H1 (cell line): ENCODE measurements around the gene PDF.
A peak's percentile ranks its signal among the peaks of the same experiment; 100 is the strongest.

Source experiments
- YY1 ChIP-seq: IDR thresholded peaks from 2 replicates; pipeline ENCODE4 v1.6.1; 2011; ENCODE audit warnings: low read depth, mild to moderate bottlenecking, low read length
- TF ChIP-seq, protein P1 (sequence below), 3 experiments: IDR thresholded peaks; 1 replicate in 2 of 3; 2 replicates in 1 of 3; pipeline versions ENCODE4 v1.5.1 to v1.6.1; 2011; ENCODE audit warnings: low read length in 3 of 3, mild to moderate bottlenecking in 3 of 3, inconsistent platforms in 2 of 3, low read depth in 1 of 3, moderate library complexity in 1 of 3; ENCODE audit not compliant: insufficient read depth in 1 of 3; ENCODE audit errors: control extremely low read depth in 1 of 3

DNA sequence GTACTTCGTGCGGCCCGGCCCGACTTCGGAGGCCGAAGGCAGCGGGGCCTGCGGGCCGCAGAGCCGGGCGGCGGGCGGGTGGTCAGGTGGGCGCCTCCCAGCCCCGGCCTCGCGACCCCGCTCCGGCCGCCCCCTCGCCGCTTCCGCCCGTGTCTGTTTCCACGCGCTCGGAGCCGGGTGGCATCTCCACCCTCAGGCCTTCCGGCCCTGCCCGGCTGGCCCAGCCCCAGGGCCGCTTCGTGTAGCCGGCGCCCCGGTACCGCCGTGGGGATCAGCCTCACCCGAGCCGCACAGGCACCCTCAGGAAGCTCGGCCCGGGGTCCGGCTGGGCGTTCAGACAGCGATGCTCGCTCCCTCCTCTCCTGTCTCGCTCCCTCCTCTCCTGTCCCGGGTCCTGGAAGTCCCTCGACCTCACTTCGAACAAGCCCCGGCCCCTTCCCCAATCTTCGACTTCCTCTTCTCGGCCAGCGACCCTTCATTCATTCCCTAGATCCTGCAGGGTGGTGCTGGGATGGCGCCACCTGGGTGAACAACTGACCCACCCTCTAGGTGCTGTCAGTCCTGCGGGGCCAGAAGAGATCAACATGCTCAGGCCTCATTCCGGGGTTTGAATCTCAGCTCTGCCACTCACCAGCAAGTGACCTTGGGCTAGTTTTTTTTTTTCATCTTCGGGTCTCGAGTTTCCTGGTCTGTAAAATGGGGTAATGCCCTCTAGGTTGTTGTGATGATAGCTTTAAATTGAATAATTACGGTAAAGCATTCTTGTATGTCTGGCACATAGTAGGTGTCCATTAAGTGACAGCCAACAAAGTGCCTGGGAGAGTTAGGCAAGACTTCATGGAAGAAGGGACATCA is 18.6 kb downstream of the PDF start:
- TF ChIP-seq, protein P1, sequence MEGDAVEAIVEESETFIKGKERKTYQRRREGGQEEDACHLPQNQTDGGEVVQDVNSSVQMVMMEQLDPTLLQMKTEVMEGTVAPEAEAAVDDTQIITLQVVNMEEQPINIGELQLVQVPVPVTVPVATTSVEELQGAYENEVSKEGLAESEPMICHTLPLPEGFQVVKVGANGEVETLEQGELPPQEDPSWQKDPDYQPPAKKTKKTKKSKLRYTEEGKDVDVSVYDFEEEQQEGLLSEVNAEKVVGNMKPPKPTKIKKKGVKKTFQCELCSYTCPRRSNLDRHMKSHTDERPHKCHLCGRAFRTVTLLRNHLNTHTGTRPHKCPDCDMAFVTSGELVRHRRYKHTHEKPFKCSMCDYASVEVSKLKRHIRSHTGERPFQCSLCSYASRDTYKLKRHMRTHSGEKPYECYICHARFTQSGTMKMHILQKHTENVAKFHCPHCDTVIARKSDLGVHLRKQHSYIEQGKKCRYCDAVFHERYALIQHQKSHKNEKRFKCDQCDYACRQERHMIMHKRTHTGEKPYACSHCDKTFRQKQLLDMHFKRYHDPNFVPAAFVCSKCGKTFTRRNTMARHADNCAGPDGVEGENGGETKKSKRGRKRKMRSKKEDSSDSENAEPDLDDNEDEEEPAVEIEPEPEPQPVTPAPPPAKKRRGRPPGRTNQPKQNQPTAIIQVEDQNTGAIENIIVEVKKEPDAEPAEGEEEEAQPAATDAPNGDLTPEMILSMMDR (IDR thresholded peaks at IDR 0.05; ENCODE audit: control extremely low read depth in 1 of 3, insufficient read depth in 1 of 3, low read depth in 1 of 3, low read length in 3 of 3): 0 out of 4 replicates have a peak, but pooled peaks of 1 of the 3 experiments have one; percentile 5
- TF ChIP-seq YY1: 0 out of 2 replicates have a peak, but pooled peaks have one; percentile 2
